Putamen (tissue), 1 donor: ENCODE data around the gene EPM2AIP1.
"Not testable (repeated sequence)": the region's sequence is repeated elsewhere in the genome, so short reads cannot be mapped to it uniquely, and the experiment has no call there.

Experiments used
- DNase-seq: peaks from one replicate; pipeline ENCODE4 v3.0.0-alpha.2; 2016; ENCODE audit warnings: low spot score

EPM2AIP1 gene

DNA sequence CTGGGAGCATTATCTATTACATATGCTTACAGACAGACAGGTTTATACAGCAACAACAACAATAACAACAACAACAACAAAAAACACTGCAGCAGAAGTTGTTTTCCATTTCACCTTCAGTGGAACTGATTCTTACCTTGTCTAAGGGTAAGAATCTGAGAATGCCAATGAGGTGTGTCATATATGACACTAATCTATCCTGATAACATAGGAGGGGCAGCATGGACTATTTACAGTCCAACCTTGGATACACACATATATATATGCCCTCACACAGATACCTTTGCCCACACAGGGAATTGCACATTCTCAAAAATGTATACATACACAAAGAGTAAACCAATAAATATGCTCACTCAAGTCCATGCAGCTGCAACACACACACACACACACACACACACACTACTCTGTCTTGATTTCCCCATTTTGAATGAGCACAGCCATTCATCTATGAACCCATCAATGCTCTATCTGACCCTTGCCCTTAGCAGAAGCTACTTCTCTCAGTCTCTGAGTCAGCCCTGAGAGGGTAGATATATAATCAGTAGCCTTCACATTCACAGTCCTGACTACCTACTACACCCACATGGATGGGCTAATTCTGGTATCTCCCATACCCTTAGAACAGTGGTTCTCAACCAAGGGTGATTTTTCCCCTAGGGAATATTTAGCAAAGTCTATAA, 38.3 kb downstream of the EPM2AIP1 start:
- no peak for DNase-seq

DNA sequence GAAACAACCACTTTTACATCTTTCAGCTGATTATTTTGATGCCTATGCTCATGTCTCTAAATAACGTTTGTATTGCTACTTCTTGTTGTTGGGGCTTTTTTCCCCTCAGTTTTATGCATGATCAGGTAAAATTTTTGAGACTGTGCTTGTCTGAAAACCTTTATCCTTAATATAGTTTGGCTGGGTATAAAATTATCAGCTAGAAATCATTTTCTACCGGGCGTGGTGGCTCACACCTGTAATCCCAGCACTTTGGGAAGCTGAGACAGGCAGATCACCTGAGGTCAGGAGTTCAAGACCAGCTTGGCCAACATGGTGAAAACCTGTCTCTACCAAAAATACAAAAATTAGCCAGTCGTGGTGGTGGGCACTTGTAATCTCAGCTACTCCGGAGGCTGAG, 45.1 kb downstream of the EPM2AIP1 start:
- not testable (repeated sequence) for DNase-seq

DNA sequence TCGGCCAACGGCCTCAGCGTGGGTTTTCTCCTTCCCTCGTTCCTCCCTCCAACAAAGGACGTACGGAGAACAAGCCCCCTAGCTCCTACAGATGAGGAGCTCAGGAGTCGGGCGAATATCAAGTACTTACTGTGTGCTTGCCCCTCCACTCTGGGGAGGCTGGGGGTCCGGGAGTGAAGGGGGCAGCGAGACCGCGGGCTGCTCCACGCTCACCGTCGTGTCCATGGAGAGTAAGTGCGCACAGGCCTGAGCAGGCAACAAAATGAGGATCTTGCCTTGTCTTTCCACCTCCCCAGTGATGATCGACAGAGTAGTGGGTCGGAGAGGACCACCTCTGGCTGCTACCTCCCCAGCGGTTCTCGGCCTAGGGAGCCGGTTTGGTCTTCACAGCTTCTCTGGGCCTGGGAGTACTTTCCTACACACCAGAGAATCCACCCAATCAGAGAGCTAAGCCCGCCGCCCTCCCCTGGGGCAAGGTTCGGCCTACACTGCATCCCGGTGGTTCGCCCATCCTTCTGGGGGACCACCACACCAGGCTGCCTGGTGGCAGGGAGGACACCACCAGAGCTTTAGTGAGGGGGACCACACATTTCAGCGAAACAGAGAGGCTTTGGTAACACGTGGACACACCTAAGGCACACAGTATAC, 47.5 kb downstream of the EPM2AIP1 start:
- DNase-seq, result no peak

DNA sequence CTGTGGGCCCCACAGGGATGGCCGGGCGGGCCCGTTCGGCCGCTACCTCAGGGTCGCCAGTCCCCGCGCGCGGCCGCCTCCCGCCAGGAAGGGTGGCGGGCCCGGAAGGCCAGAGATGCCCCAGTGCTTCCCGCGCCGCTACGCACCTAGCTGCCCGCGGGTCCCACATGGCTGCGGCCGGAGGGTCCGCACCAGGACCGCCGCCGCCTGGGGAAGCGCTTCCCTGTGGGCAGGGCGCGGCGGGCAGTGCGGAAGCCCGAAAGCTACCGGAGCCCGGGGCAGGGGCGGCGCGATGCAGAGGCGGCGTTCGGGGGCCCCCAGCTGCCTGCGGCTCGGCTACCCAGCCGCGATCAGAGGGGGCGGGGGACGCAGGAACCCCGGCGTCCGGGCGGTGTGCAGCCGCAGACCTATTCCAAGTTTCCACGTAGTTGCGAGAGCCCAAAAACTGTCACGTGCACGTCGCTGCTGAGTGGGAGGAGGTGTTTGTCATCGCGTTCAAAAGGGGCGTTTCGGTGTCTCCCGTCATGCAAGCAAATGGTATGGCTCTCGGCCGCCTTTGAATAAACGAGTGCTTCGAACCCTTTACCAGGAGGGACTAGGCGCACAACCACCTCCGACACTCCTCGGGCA, 48.2 kb downstream of the EPM2AIP1 start, which contains the start of gene TRANK1:
TRANK1 (minus strand) TSS at position 414 of the 630 bp plus-strand sequence; CDS start at position 169, 245 bp downstream.
- DNase-seq, result peak; percentile 57

DNA sequence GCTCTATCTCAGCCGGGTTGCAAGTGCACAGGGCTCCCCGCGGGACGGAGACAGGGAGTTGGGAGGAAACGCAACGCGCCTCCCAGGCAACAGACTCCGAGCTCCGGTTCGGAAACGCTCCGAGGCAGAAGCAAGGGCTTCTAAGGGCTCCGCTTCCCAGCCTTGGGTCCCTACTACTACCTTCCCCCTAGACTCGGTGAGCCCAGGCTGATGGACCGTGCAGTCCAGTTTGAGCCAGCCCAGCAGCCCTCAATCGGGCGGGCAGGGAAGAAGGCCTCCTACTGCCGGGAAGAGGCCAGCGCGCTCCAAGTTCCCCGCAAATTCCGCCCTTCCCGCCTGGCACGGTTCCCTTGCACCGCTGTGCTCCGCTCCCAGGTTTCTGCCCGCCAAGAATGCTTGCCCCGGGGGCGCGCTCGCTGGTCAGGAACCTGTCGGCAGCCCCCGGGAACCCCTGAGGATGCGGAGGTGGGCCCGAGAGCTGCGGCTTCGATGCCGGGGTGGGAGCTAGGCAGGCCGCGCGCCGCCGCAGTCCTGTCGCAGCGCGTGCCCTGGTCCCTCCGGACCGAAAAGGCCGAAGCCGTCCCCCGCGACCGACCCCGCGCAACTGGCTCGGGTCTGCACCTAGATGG, 48.8 kb downstream of the EPM2AIP1 start:
- DNase-seq, result peak; percentile 42

DNA sequence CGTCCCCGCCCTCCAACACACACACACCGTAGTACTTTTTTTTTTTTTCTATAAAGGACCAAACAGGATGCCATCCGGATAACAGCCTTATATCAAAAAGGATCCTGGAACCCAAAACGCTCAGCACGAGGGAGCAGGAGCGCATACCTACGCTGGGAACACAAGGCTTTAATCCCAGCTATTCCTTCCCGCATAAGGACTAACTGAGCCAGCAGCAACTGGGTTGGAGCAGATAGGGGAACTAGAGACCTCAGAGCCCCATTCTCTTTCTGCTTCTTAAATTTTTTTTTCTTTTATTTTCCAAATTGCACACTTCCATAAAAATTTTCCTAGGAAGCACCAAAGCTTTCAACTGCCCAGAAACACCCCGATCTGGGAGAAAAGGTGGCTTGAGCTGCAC, 49.3 kb downstream of the EPM2AIP1 start:
- DNase-seq, result no peak

DNA sequence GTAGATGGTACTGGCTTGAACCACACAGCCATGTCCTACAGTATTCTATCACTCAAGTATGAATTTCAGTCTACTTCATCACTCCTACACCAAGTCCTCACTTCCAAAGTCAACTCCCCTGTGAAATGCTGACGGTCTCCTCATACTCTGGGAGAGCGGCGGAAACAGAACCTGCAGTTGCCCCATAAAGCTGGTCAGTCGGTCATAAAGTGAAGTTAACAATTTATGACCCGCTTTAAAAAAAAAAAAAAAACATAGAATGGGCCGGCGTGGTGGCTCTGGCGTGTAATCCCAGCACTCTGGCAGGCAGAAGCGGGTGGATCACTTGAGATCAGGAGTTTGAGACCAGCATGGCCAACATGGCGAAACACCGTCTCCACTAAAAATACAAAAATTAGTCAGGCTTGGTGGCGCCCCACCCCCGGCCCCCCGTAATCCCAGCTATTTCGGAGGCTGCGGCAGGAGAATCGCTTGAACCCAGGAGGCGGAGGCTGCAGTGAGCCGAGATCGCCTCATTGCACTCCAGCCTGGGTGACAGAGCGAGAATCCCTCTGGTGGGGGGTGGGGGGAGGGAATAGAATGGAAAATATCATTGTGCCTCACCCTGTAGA, 50.2 kb downstream of the EPM2AIP1 start:
- no peak for DNase-seq

DNA sequence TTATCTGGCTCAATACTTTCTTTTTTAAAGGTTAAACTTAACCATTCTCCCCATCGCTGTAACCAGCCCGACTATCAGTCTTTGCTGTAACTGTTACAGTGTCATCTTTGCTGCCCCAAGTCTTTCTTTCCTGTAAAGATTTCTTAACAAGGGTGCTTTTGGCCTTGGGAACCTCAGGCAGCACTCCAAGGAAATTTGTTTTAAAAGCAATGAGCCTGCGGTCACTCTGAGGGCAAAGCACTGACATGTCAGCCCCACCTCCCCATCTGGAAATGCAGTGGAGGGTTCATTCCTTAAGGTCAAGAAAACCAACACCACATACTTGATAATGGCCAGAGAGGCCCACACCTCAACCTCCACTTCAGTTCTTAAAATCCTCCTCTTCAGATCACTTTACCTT, 51.3 kb downstream of the EPM2AIP1 start:
- no peak for DNase-seq

DNA sequence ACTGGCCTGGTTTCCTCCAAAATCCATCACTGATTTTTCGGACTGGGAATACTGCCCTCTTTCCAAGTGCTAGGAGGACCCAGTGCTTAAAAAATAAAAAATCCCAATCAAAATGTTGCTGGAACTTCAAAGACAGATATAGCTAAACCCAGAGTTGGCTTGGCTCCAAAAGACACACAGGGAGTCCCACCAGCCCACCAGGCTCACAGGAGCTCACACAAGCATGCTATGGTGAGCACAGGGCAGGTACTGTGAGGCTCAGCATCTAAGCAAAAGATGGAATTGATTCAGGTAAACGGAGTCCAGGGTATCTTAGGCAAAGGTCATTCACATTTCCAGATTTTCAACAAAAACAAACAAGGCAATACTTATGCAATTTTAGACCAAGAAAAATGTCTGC, 51.8 kb downstream of the EPM2AIP1 start:
- no peak for DNase-seq

DNA sequence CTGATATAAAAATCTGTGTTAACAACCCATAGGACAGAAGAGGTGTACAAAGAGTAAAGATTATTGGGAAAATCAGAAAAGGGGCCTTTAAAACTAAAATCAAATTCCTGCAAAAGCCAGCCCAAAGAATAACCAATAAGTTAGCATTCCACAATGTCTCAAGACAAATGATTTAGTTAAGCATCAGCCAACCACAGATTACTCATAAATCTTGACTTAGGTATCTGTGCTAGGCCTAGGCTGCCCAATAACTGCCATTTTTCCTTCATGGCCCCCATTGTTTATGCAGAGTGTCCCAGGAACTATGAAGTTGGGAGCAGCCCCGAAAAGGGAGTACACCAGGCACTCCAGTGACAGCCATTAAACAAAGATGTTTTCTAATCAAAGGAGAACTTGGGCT, 55.4 kb downstream of the EPM2AIP1 start:
- DNase-seq, result no peak
